Colonic mucosa (tissue), 4 donors: ENCODE measurements around the gene IL1B. TPM values are rescaled to one million over a fixed set of nuclear protein-coding genes. Genes with fewer than 3 reads are reported as not detected.

Source experiments
- DNase-seq: peaks from one replicate; pipeline ENCODE4 v3.0.0-alpha.2; 2020
- H3K27ac ChIP-seq: fragments of 200-600 bp; one replicate; pipeline ENCODE4 v1.8.0; 2021
- H3K27me3 ChIP-seq: fragments of 200-600 bp; one replicate; pipeline ENCODE4 v1.8.0; 2021
- H3K36me3 ChIP-seq: fragments of 200-600 bp; one replicate; pipeline ENCODE4 v1.8.0; 2021
- H3K4me1 ChIP-seq: fragments of 200-600 bp; one replicate; pipeline ENCODE4 v1.8.0; 2021; ENCODE audit warnings: mild to moderate bottlenecking
- H3K4me3 ChIP-seq: fragments of 200-600 bp; one replicate; pipeline ENCODE4 v1.8.0; 2021
- H3K9ac ChIP-seq, 2 donors: one replicate each; pipeline ENCODE4 v1.7.0; 2013; ENCODE audit warnings: control low read depth in 2 of 2, low read depth in 2 of 2, low read length in 2 of 2
- H3K9me3 ChIP-seq: fragments of 200-600 bp; one replicate; pipeline ENCODE4 v1.8.0; 2021
- intact Hi-C: fragments of 100-400 bp; cut with DNase I; formaldehyde crosslinking; loops from one replicate; pipeline ENCODE4 v1.14.1; 2022
- total RNA-seq, 2 donors: library from RNA; stranded (reverse); fragmentation: NEBNext Ultra II Directional in 1 of 2; extraction: Animal tissue kit (Norgen Biotek cat#: 25700) in 1 of 2; gene quantifications; one replicate each; pipeline ENCODE4 v1.2.1, GENCODE V29; 2021
- TF ChIP-seq, protein P1 (sequence below): fragments of 200-600 bp; IDR thresholded peaks from one replicate; pipeline ENCODE4 v1.8.0; 2022; ENCODE audit warnings: antibody characterized with exemption, mild to moderate bottlenecking
- donor health status: healthy.
- donor health status: DM: no; HTN: no; CAD: no.
- donor health status: DM: no; HTN: no; CAD: no.

Gene IL1B
- total RNA-seq, 2 donors from 2014 or later, result 1.6 to 5.7 TPM

GRCh38 chr2:112841295-112842044 lies 4.9 kb upstream of the IL1B start:
- peak overlapping the region; percentile 17 for H3K27ac ChIP-seq
- H3K9me3 ChIP-seq, result no peaks in the 10 kb centered on the region
- TF ChIP-seq, protein P1, sequence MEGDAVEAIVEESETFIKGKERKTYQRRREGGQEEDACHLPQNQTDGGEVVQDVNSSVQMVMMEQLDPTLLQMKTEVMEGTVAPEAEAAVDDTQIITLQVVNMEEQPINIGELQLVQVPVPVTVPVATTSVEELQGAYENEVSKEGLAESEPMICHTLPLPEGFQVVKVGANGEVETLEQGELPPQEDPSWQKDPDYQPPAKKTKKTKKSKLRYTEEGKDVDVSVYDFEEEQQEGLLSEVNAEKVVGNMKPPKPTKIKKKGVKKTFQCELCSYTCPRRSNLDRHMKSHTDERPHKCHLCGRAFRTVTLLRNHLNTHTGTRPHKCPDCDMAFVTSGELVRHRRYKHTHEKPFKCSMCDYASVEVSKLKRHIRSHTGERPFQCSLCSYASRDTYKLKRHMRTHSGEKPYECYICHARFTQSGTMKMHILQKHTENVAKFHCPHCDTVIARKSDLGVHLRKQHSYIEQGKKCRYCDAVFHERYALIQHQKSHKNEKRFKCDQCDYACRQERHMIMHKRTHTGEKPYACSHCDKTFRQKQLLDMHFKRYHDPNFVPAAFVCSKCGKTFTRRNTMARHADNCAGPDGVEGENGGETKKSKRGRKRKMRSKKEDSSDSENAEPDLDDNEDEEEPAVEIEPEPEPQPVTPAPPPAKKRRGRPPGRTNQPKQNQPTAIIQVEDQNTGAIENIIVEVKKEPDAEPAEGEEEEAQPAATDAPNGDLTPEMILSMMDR, result no peak
- intact Hi-C loops, result no loop called here
- no peak overlapping the region for H3K4me3 ChIP-seq
- no peak for DNase-seq
- no peaks in the 10 kb centered on the region for H3K36me3 ChIP-seq
- H3K4me1 ChIP-seq, result peaks cover under 1% of the 10 kb centered on the region
- no peak overlapping the region for H3K9ac ChIP-seq
- H3K27me3 ChIP-seq, result no peaks in the 10 kb centered on the region

GRCh38 chr2:112840068-112840445 lies 3.5 kb upstream of the IL1B start:
- H3K27me3 ChIP-seq, result no peaks in the 10 kb centered on the region
- no peak overlapping the region for H3K4me3 ChIP-seq
- no peaks in the 10 kb centered on the region for H3K36me3 ChIP-seq
- no peak overlapping the region for H3K9ac ChIP-seq
- TF ChIP-seq, protein P1, result no peak
- no peak for DNase-seq
- H3K27ac ChIP-seq, result no peak overlapping the region
- H3K9me3 ChIP-seq, result no peaks in the 10 kb centered on the region
- peaks cover 3% of the 10 kb centered on the region for H3K4me1 ChIP-seq
- intact Hi-C loops, result no loop called here

- TF ChIP-seq, protein P1, result no peak
- no peak overlapping the region for H3K4me3 ChIP-seq
- H3K27ac ChIP-seq, result no peak overlapping the region
- DNase-seq, result no peak
- intact Hi-C loops, result no loop called here
- no peaks in the 10 kb centered on the region for H3K36me3 ChIP-seq
- peaks cover 3% of the 10 kb centered on the region for H3K4me1 ChIP-seq
- H3K9me3 ChIP-seq, result no peaks in the 10 kb centered on the region
- no peak overlapping the region for H3K9ac ChIP-seq
- H3K27me3 ChIP-seq, result no peaks in the 10 kb centered on the region
These were observed 3.0 kb upstream of the IL1B start for GRCh38 chr2:112839407-112840067.

- Histone ChIP-seq H3K9me3 (no peaks in the 10 kb centered on the region), H3K4me3 (no peak overlapping the region)
These were observed 417 bp downstream of the IL1B start for GRCh38 chr2:112836163-112836560.

GRCh38 chr2:112835536-112836162 lies 930 bp downstream of the IL1B start:
- H3K27ac ChIP-seq, result no peak overlapping the region
- TF ChIP-seq, protein P1, result no peak
- H3K9ac ChIP-seq, result no peak overlapping the region
- H3K27me3 ChIP-seq, result no peaks in the 10 kb centered on the region
- H3K9me3 ChIP-seq, result no peaks in the 10 kb centered on the region
- peaks cover 10% of the 10 kb centered on the region for H3K4me1 ChIP-seq
- DNase-seq, result no peak
- H3K4me3 ChIP-seq, result no peak overlapping the region
- intact Hi-C loops, result no loop called here
- H3K36me3 ChIP-seq, result no peaks in the 10 kb centered on the region

More at GRCh38 chr2:112836163-112836560, 417 bp downstream of the IL1B start:
- intact Hi-C loops, result no loop called here
- TF ChIP-seq, protein P1, result no peak
- no peak overlapping the region for H3K27ac ChIP-seq
- H3K36me3 ChIP-seq, result no peaks in the 10 kb centered on the region
- H3K27me3 ChIP-seq, result no peaks in the 10 kb centered on the region
- H3K9ac ChIP-seq, result no peak overlapping the region
- no peak for DNase-seq
- H3K4me1 ChIP-seq, result peaks cover 10% of the 10 kb centered on the region
